Neutrophil (primary cell): ENCODE data around the gene OBSL1.

Source experiments
- H3K27ac ChIP-seq: fragments of 200-600 bp; sonication (generic); 2 replicates; pipeline ENCODE4 v1.5.1; 2016; ENCODE audit warnings: mild to moderate bottlenecking, moderate library complexity
- H3K27me3 ChIP-seq: fragments of 200-600 bp; sonication (generic); 2 replicates; pipeline ENCODE4 v1.6.0; 2016; ENCODE audit warnings: mild to moderate bottlenecking
- H3K36me3 ChIP-seq: fragments of 200-600 bp; sonication (generic); 2 replicates; pipeline ENCODE4 v1.5.1; 2017
- H3K4me1 ChIP-seq, 2 experiments: fragments of 200-600 bp in 1 of 2; sonication (generic) in 1 of 2; 1 replicate in 1 of 2; 2 replicates in 1 of 2; pipeline versions ENCODE4 v1.5.1 to v1.6.1; 2013 to 2016; ENCODE audit warnings: low read depth in 1 of 2, low read length in 1 of 2, mild to moderate bottlenecking in 1 of 2, moderate library complexity in 1 of 2; ENCODE audit not compliant: control insufficient read depth in 1 of 2, insufficient read depth in 1 of 2
- H3K4me3 ChIP-seq, 2 experiments: fragments of 200-600 bp in 1 of 2; sonication (generic) in 1 of 2; 1 replicate in 1 of 2; 2 replicates in 1 of 2; pipeline ENCODE4 v1.5.1; 2013 to 2016; ENCODE audit warnings: low read depth in 1 of 2, low read length in 1 of 2, mild to moderate bottlenecking in 1 of 2, moderate library complexity in 1 of 2
- H3K9me3 ChIP-seq: fragments of 200-600 bp; sonication (generic); 2 replicates; pipeline ENCODE4 v1.5.1; 2016
- CTCF ChIP-seq: fragments of 200-600 bp; sonication (generic); IDR thresholded peaks from 2 replicates; pipeline ENCODE4 v1.5.1; 2016; ENCODE audit warnings: antibody characterized with exemption

Gene OBSL1

GRCh38 chr2:219517954-219518778 is 53.2 kb downstream of the OBSL1 start:
- no peak for TF ChIP-seq CTCF
- no peak overlapping the region for H3K27ac ChIP-seq
- H3K27me3 ChIP-seq = peaks cover 100% of the 10 kb centered on the region
- no peaks in the 10 kb centered on the region for H3K4me1 ChIP-seq
- H3K9me3 ChIP-seq = no peaks in the 10 kb centered on the region
- H3K36me3 ChIP-seq = no peaks in the 10 kb centered on the region
- no peak overlapping the region for H3K4me3 ChIP-seq

GRCh38 chr2:219516888-219517287 is 54.5 kb downstream of the OBSL1 start:
- H3K27ac ChIP-seq = no peak overlapping the region
- no peak overlapping the region for H3K4me3 ChIP-seq
- peaks cover 100% of the 10 kb centered on the region for H3K27me3 ChIP-seq
- H3K9me3 ChIP-seq = no peaks in the 10 kb centered on the region
- H3K4me1 ChIP-seq = no peaks in the 10 kb centered on the region
- no peaks in the 10 kb centered on the region for H3K36me3 ChIP-seq
- no peak for TF ChIP-seq CTCF

GRCh38 chr2:219515874-219516629 is 55.3 kb downstream of the OBSL1 start:
- peaks cover 100% of the 10 kb centered on the region for H3K27me3 ChIP-seq
- H3K4me3 ChIP-seq = no peak overlapping the region
- no peaks in the 10 kb centered on the region for H3K9me3 ChIP-seq
- H3K36me3 ChIP-seq = no peaks in the 10 kb centered on the region
- H3K4me1 ChIP-seq = no peaks in the 10 kb centered on the region
- no peak overlapping the region for H3K27ac ChIP-seq
- TF ChIP-seq CTCF = no peak

GRCh38 chr2:219514836-219515235 is 56.5 kb downstream of the OBSL1 start:
- no peaks in the 10 kb centered on the region for H3K4me1 ChIP-seq
- H3K4me3 ChIP-seq = no peak overlapping the region
- peaks cover 100% of the 10 kb centered on the region for H3K27me3 ChIP-seq
- H3K36me3 ChIP-seq = no peaks in the 10 kb centered on the region
- TF ChIP-seq CTCF = no peak
- H3K27ac ChIP-seq = no peak overlapping the region
- no peaks in the 10 kb centered on the region for H3K9me3 ChIP-seq

- H3K4me1 ChIP-seq = no peaks in the 10 kb centered on the region
These were observed 57.1 kb downstream of the OBSL1 start, which contains the start of gene ASIC4 for GRCh38 chr2:219514196-219514761. Gene ASIC4, plus strand, starts transcription at chr2:219514482. Its CDS starts 243 bp downstream, at chr2:219514725.

More at GRCh38 chr2:219514196-219514761, 57.1 kb downstream of the OBSL1 start, which contains the start of gene ASIC4:
- Histone ChIP-seq H3K9me3 (no peaks in the 10 kb centered on the region), H3K4me3 (no peak within 1 kb of the TSS), H3K27ac (no peak within 1 kb of the TSS), H3K36me3 (no peaks in the 10 kb centered on the region), H3K27me3 (peaks cover 100% of the 10 kb centered on the region)
- no peak for TF ChIP-seq CTCF
